Measurements from ENCODE around the gene B3GAT3. TPM values are rescaled to one million over a fixed set of nuclear protein-coding genes. Genes with fewer than 3 reads are reported as not detected.

B3GAT3 gene
- total RNA-seq, 2 donors from 2014 or later: 20.5 to 22.4 TPM

DNA sequence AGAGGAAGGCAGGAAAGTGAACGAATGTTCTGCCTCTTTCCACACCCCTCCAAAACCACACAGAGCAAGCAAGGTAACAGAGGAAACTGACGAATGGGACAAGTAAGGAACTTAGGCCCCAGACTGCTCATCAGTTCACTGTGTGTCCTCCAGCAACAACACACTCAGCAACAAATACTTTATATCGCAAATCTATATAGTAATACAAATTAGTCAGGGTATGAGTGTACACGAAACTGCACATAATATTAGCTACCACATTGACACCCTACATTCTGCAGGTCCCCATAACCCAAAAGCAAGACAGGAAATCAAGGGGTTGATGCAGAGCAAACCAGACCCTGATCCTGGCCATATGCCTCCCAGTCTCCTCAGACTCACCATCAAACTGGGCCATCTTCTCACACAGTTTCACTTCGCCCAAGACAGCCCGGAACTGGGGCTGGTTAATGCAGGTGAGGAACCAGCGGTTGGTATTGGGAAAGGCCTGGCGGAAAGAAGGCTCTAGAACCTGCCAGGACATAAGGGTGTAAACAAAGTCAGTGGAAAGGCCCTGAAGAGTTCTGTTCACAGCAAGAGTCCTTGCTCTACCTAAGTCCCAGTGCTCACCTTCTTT is 54.7 kb downstream of the B3GAT3 start:
- intact Hi-C loops (cut with DNase I): no loop called here
- no peak for DNase-seq
- ATAC-seq: no peak

DNA sequence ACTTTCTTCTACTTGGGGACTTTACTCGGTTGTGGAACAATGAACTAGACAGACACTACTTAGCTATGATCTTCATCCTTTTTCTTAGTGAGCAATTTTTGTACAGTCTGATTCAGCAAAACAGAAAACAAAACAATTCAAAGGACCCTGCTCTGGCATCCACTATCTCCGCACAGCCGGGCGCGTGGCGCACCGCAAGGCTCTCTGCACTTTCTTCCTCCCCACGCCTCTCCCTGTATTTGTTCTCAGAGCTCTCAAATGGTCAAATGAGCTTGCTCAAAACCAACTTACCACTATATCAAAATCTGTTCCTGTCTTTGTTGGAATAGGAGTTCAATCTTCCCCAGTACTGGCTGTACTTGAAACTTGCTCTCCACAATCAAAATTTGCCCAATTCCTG is 55.5 kb downstream of the B3GAT3 start:
- intact Hi-C loops (cut with DNase I): no loop called here
- DNase-seq: peak; percentile 15
- ATAC-seq: no peak

Small RNAs within 50 kb of the gene (microRNA-seq; reads per million reads assigned to microRNA genes)
- 0 to 1.4 reads per million in 2 donors for gene MIR6747

Other genes starting within 250 kb of the B3GAT3 start
- gene SCGB1A1, start 203.0 kb downstream of the B3GAT3 start, total RNA-seq: not detected
- gene AHNAK, start 75.2 kb downstream of the B3GAT3 start, total RNA-seq: 100 to 1,000 TPM; 329 to 404 TPM
- gene EEF1G, start 48.1 kb downstream of the B3GAT3 start, total RNA-seq: 100 to 1,000 TPM; 833 to 894 TPM
- gene TUT1, start 30.5 kb downstream of the B3GAT3 start, total RNA-seq: 10 to 100 TPM in 1 of 2 donors, 1 to 10 TPM in 1; 9.6 to 11.5 TPM
- gene MTA2, start 20.1 kb downstream of the B3GAT3 start, total RNA-seq: 10 to 100 TPM; 38.1 to 60.6 TPM
- gene EML3, start 9.2 kb downstream of the B3GAT3 start, total RNA-seq: 10 to 100 TPM; 29.1 to 46.8 TPM
- 1 to 10 TPM; 3.7 to 3.8 TPM for gene ROM1, start 8.7 kb downstream of the B3GAT3 start, total RNA-seq
- 100 to 1,000 TPM; 130 to 136 TPM for gene GANAB, start 24.6 kb upstream of the B3GAT3 start, total RNA-seq
- gene INTS5, start 31.3 kb upstream of the B3GAT3 start, total RNA-seq: 10 to 100 TPM; 11.0 to 13.8 TPM
- 10 to 100 TPM; 33.9 to 41.1 TPM for gene C11orf98, start 43.2 kb upstream of the B3GAT3 start, total RNA-seq
- 10 to 100 TPM in 1 of 2 donors, 1 to 10 TPM in 1; 6.6 to 10.0 TPM for gene CSKMT, start 43.3 kb upstream of the B3GAT3 start, total RNA-seq
- gene UQCC3, start 49.7 kb upstream of the B3GAT3 start, total RNA-seq: 1 to 10 TPM; 6.2 to 7.0 TPM
- 1 to 10 TPM; 4.0 to 4.1 TPM for gene LBHD1, start 50.3 kb upstream of the B3GAT3 start, total RNA-seq
- gene UBXN1, start 57.1 kb upstream of the B3GAT3 start, total RNA-seq: 10 to 100 TPM; 70.7 to 71.8 TPM
- 1 to 10 TPM; 6.1 to 7.3 TPM for gene LRRN4CL, start 67.5 kb upstream of the B3GAT3 start, total RNA-seq
- 10 to 100 TPM; 16.8 to 26.7 TPM for gene BSCL2, start 85.4 kb upstream of the B3GAT3 start, total RNA-seq
- not detected for gene GNG3, start 85.7 kb upstream of the B3GAT3 start, total RNA-seq
- gene HNRNPUL2, start 105.5 kb upstream of the B3GAT3 start, total RNA-seq: 10 to 100 TPM; 31.0 to 36.2 TPM
- 10 to 100 TPM; 14.0 to 15.9 TPM for gene TTC9C, start 106.5 kb upstream of the B3GAT3 start, total RNA-seq
- 10 to 100 TPM in 1 of 2 donors, 1 to 10 TPM in 1; 7.2 to 10.5 TPM for gene ZBTB3, start 132.2 kb upstream of the B3GAT3 start, total RNA-seq
- 10 to 100 TPM; 32.0 to 39.9 TPM for gene POLR2G, start 139.6 kb upstream of the B3GAT3 start, total RNA-seq
- 10 to 100 TPM in 1 of 2 donors, 1 to 10 TPM in 1; 8.1 to 11.0 TPM for gene TAF6L, start 149.4 kb upstream of the B3GAT3 start, total RNA-seq
- gene TMEM179B, start 165.4 kb upstream of the B3GAT3 start, total RNA-seq: 10 to 100 TPM; 20.6 to 22.4 TPM
- gene TMEM223, start 170.0 kb upstream of the B3GAT3 start, total RNA-seq: 10 to 100 TPM; 12.0 to 17.6 TPM
- gene NXF1, start 183.5 kb upstream of the B3GAT3 start, total RNA-seq: 10 to 100 TPM; 40.5 to 45.6 TPM
- 10 to 100 TPM; 22.1 to 23.2 TPM for gene STX5, start 210.1 kb upstream of the B3GAT3 start, total RNA-seq
- not detected for gene TEX54, start 210.9 kb upstream of the B3GAT3 start, total RNA-seq
- gene WDR74, start 217.6 kb upstream of the B3GAT3 start, total RNA-seq: 10 to 100 TPM; 24.6 to 32.2 TPM

Data from left cardiac atrium (tissue), 4 donors.